HCT116 (cell line): ENCODE measurements around the gene APPBP2. TPM values are rescaled to one million over a fixed set of nuclear protein-coding genes. Genes with fewer than 3 reads are reported as not detected.

Source experiments
- ATAC-seq: fragments of 200-7000 bp; cut with Tn5 transposase; 2 replicates; pipeline ENCODE4 v1.9.1; 2020; ENCODE audit warnings: mild to moderate bottlenecking, moderate library complexity
- BruUV-seq: library from RNA; stranded (reverse); fragments of 400-500 nt; replicated peaks from 2 replicates; lab custom pipeline; 2021; lab: Mats Ljungman, UMichigan
- CTCF ChIA-PET: fragments of 300-600 bp; sonication (Branson Sonifier 250); formaldehyde crosslinking; loops from one replicate; lab custom pipeline; 2021; ENCODE audit warnings: antibody characterized with exemption; lab: Charles Lee
- POLR2A ChIA-PET: fragments of 300-600, 350-600 bp; sonication (Branson Sonifier 250); formaldehyde crosslinking; loops from one replicate; lab custom pipeline; 2021; ENCODE audit warnings: antibody characterized with exemption; lab: Charles Lee
- RAD21 ChIA-PET, 2 experiments: fragments of 300-600 bp; sonication (Branson Sonifier 250); formaldehyde crosslinking; loops; one replicate each; lab custom pipeline; 2023; ENCODE audit warnings: low total read pairs in 2 of 2; ENCODE audit not compliant: uncharacterized antibody in 2 of 2, unreplicated experiment in 2 of 2, low non-redundant PET in 1 of 2; lab: Charles Lee
- DNase-seq: peaks from one replicate; pipeline ENCODE4 v3.0.0-alpha.2; 2010; ENCODE audit warnings: low read depth, low spot score
- H2AFZ ChIP-seq: fragments of 200-600 bp; shearing (Covaris generic), sonication (generic); 2 replicates; pipeline ENCODE4 v1.6.1; 2017; ENCODE audit warnings: low read depth, mixed run types, mixed read lengths, antibody characterized with exemption, low read length; ENCODE audit not compliant: poor library complexity, severe bottlenecking
- H3K27ac ChIP-seq: 2 replicates; pipeline ENCODE4 v1.5.1; 2012; ENCODE audit warnings: low read depth, low read length
- H3K27me3 ChIP-seq: fragments of 200-600 bp; sonication (generic); 2 replicates; pipeline ENCODE4 v1.6.1; 2016; ENCODE audit warnings: mixed run types, low read length, mixed read lengths; ENCODE audit not compliant: insufficient read depth
- H3K36me3 ChIP-seq, 2 experiments: fragments of 200-500 bp in 1 of 2; fragments of 200-600 bp in 1 of 2; sonication (Bioruptor generic) in 1 of 2; sonication (generic) in 1 of 2; 2 replicates each; pipeline versions ENCODE4 v1.5.1 to v1.6.1; 2014 to 2016; ENCODE audit warnings: low read length in 2 of 2, inconsistent platforms in 1 of 2, mixed read lengths in 1 of 2, mixed run types in 1 of 2; ENCODE audit not compliant: insufficient read depth in 2 of 2, control insufficient read depth in 1 of 2
- H3K4me1 ChIP-seq, 2 experiments: fragments of 200-600 bp in 1 of 2; sonication (generic) in 1 of 2; 2 replicates each; pipeline versions ENCODE4 v1.5.1 to v1.6.1; 2012 to 2017; ENCODE audit warnings: low read length in 2 of 2, inconsistent platforms in 1 of 2, mild to moderate bottlenecking in 1 of 2, mixed read lengths in 1 of 2, mixed run types in 1 of 2, moderate library complexity in 1 of 2; ENCODE audit not compliant: insufficient read depth in 2 of 2, control insufficient read depth in 1 of 2
- H3K4me2 ChIP-seq: fragments of 200-600 bp; sonication (generic); 2 replicates; pipeline ENCODE4 v1.6.1; 2017; ENCODE audit warnings: mixed run types, low read length, mixed read lengths
- H3K4me3 ChIP-seq, 2 experiments: fragments of 200-600 bp in 1 of 2; sonication (generic) in 1 of 2; replicated peaks in 1 of 2; 2 replicates each; pipeline ENCODE4 v1.5.1; 2011 to 2016; ENCODE audit warnings: low read length in 2 of 2, control low read depth in 1 of 2, low read depth in 1 of 2, mild to moderate bottlenecking in 1 of 2, mixed read lengths in 1 of 2, mixed run types in 1 of 2
- H3K79me2 ChIP-seq: fragments of 200-600 bp; sonication (generic); 2 replicates; pipeline ENCODE4 v1.6.1; 2017; ENCODE audit warnings: mild to moderate bottlenecking, mixed run types, low read length, moderate library complexity, mixed read lengths; ENCODE audit not compliant: insufficient read depth
- H3K9ac ChIP-seq: fragments of 200-600 bp; sonication (generic); 2 replicates; pipeline ENCODE4 v1.6.1; 2016; ENCODE audit warnings: low read length, mixed read lengths
- H3K9me2 ChIP-seq: fragments of 200-600 bp; sonication (generic), shearing (Covaris generic); 2 replicates; pipeline ENCODE4 v1.6.1; 2017; ENCODE audit warnings: mixed run types, mild to moderate bottlenecking, moderate library complexity; ENCODE audit not compliant: insufficient read depth
- H3K9me3 ChIP-seq, 2 experiments: fragments of 200-500 bp in 1 of 2; fragments of 200-600 bp in 1 of 2; sonication (Bioruptor generic) in 1 of 2; sonication (generic) in 1 of 2; 2 replicates each; pipeline ENCODE4 v1.6.1; 2014 to 2017; ENCODE audit warnings: low read length in 2 of 2, mixed read lengths in 2 of 2, inconsistent platforms in 1 of 2, low read depth in 1 of 2, mild to moderate bottlenecking in 1 of 2, mixed run types in 1 of 2, moderate library complexity in 1 of 2; ENCODE audit not compliant: control insufficient read depth in 1 of 2, insufficient read depth in 1 of 2
- H4K20me1 ChIP-seq: fragments of 200-600 bp; sonication (generic), shearing (Covaris generic); 2 replicates; pipeline ENCODE4 v1.6.1; 2017; ENCODE audit warnings: mixed run types, mild to moderate bottlenecking, moderate library complexity; ENCODE audit not compliant: insufficient read depth
- CBX3 ChIP-seq: IDR thresholded peaks from 2 replicates; pipeline ENCODE4 v1.6.1; 2012; ENCODE audit warnings: low read depth
- EGR1 ChIP-seq: IDR thresholded peaks from 2 replicates; pipeline ENCODE4 v1.6.1; 2012; ENCODE audit warnings: low read depth
- EZH2phosphoT487 ChIP-seq: fragments of 200-600 bp; IDR thresholded peaks from 2 replicates; pipeline ENCODE4 v1.6.1; 2018; ENCODE audit warnings: antibody characterized with exemption, borderline replicate concordance
- FOSL1 ChIP-seq: IDR thresholded peaks from 2 replicates; pipeline ENCODE4 v1.6.1; 2012; ENCODE audit warnings: low read depth
- POLR2A ChIP-seq: IDR thresholded peaks from 2 replicates; pipeline ENCODE4 v1.7.0; 2011; ENCODE audit warnings: borderline replicate concordance; ENCODE audit not compliant: insufficient read depth, insufficient read length; ENCODE audit errors: extremely low read depth
- RAD21 ChIP-seq: IDR thresholded peaks from 2 replicates; pipeline ENCODE4 v1.6.1; 2012; ENCODE audit warnings: low read depth, mild to moderate bottlenecking
- REST ChIP-seq: IDR thresholded peaks from 2 replicates; pipeline ENCODE4 v1.6.1; 2012; ENCODE audit warnings: low read depth
- SIN3A ChIP-seq: IDR thresholded peaks from 2 replicates; pipeline ENCODE4 v1.6.1; 2012; ENCODE audit warnings: low read depth
- intact Hi-C: fragments of 100-400 bp; cut with micrococcal nuclease; formaldehyde crosslinking; loops from 2 replicates; pipeline ENCODE4 v1.10.0; 2022
- total RNA-seq: library from RNA; stranded (reverse); gene quantifications from one replicate; pipeline ENCODE4 v1.2.1, GENCODE V29; 2021; ENCODE audit not compliant: unreplicated experiment

The APPBP2 gene
- total RNA-seq, 1 experiment from 2014 or later: 35.8 TPM

- intact Hi-C loops: no loop called here
- ChIA-PET POLR2A (no interaction called here), RAD21 (interaction anchor here in 1 of 2 experiments (0.6 kb wide), 1 partner anchor 193 kb away, joined by 4 read pairs; no protein-coding TSS in a partner anchor), CTCF (no interaction called here)
- Histone ChIP-seq H3K4me2 (no peak overlapping the region), H3K9ac (no peak overlapping the region), H2AFZ (no peak overlapping the region), H3K27me3 (no peaks in the 10 kb centered on the region), H3K27ac (no peak overlapping the region), H3K9me3 (no peaks in the 10 kb centered on the region), H3K9me2 (no peaks in the 10 kb centered on the region), H3K36me3 (peaks cover 10 to 13% of the 10 kb centered on the region in 2 experiments; a peak in 3 of 4 replicates), H4K20me1 (no peaks in the 10 kb centered on the region), H3K4me1 (peaks cover 0 to 8% of the 10 kb centered on the region in 2 experiments; a peak in 1 of 4 replicates), H3K4me3 (no peak overlapping the region), H3K79me2 (no peaks in the 10 kb centered on the region)
- ATAC-seq (no peak), DNase-seq (no peak)
- TF ChIP-seq REST (no peak), CBX3 (no peak), SIN3A (no peak), RAD21 (no peak), FOSL1 (no peak), EGR1 (no peak), EZH2phosphoT487 (no peak), POLR2A (no peak)
- BruUV-seq: no TSS peak
Measured at GRCh38 chr17:60445144-60445543, 80.9 kb downstream of the APPBP2 start.
